Measurements from ENCODE around the gene ARHGEF28. TPM values are rescaled to one million over a fixed set of nuclear protein-coding genes. Genes with fewer than 3 reads are reported as not detected.
A peak's percentile ranks its signal among the peaks of the same experiment; 100 is the strongest.

ARHGEF28 gene
- total RNA-seq, 1 donor from 2014 or later = 8.5 TPM

GRCh38 chr5:73668017-73668416 is 42.0 kb downstream of the ARHGEF28 start:
- no peaks in the 10 kb centered on the region for H3K27me3 Mint-ChIP-seq (ENCODE audit: low read depth, unreplicated experiment)
- Histone ChIP-seq H3K79me2 (ENCODE audit: insufficient read depth, low read length) (peaks cover 13% of the 10 kb centered on the region), H3K36me3 (ENCODE audit: insufficient read depth, low read length) (no peaks in the 10 kb centered on the region), H3K4me3 (ENCODE audit: insufficient read depth, low read depth, low read length) (no peak overlapping the region), H3K27ac (ENCODE audit: low read depth, low read length) (no peak overlapping the region), H4K20me1 (ENCODE audit: insufficient read depth, low read length) (no peaks in the 10 kb centered on the region), H3K4me1 (ENCODE audit: insufficient read depth, low read length) (peaks cover 5% of the 10 kb centered on the region), H2AFZ (ENCODE audit: low read depth, low read length) (no peak overlapping the region), H3K9ac (ENCODE audit: low read length) (no peak overlapping the region), H3K9me3 (ENCODE audit: insufficient read depth, low read depth, low read length) (no peaks in the 10 kb centered on the region), H3K27me3 (ENCODE audit: insufficient read depth, low read length) (no peaks in the 10 kb centered on the region), H3K4me2 (ENCODE audit: low read length) (no peak overlapping the region)
- FAIRE-seq = no peak
- no peaks in the 10 kb centered on the region for H3K9me3 Mint-ChIP-seq (ENCODE audit: unreplicated experiment)
- no peaks in the 10 kb centered on the region for H3K36me3 Mint-ChIP-seq (ENCODE audit: low read depth, unreplicated experiment)
- H3K27ac Mint-ChIP-seq (ENCODE audit: unreplicated experiment) = no peak overlapping the region
- H3K4me1 Mint-ChIP-seq (ENCODE audit: low read depth, unreplicated experiment) = peaks cover 21% of the 10 kb centered on the region
- no peak overlapping the region for H3K4me3 Mint-ChIP-seq (ENCODE audit: unreplicated experiment)
- no peak for DNase-seq (ENCODE audit: low read depth)
- no peak for TF ChIP-seq EZH2 (IDR thresholded peaks at IDR 0.05; ENCODE audit: insufficient read depth, low read length)
- no peak for TF ChIP-seq CTCF (IDR thresholded peaks at IDR 0.05; ENCODE audit: insufficient read depth, low read depth, low read length)

DNA sequence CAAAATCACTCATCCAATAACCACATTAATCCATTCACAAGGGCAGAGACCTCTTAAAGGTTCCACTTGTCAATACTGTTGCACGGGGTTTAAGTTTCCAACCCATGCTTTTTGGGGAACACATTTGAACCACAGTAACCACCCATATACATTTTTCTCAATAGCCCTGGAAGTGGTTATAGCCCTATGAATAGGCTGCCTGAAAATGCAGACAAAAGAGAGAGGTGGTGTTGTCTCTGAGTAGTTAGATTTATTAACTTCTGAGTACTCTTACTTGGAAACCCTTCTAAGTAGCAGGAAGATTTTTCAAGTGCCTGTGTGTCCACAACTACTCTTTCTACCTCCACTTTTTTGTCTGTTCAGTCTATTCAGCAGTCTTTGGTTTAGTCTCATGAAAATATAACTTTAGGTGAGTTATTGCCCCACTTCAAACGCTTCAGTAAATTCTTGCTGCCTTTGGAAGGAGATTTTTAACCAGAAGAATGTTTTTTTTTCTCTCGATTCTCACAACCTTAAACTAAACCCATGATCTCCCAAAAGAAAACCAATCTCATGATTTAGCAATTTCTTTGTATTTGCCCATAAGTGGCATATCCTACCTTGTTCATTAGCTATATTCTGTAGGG is 42.6 kb downstream of the ARHGEF28 start:
- Histone ChIP-seq H3K4me1 (ENCODE audit: insufficient read depth, low read length) (peaks cover 10% of the 10 kb centered on the region), H3K36me3 (ENCODE audit: insufficient read depth, low read length) (no peaks in the 10 kb centered on the region), H3K4me3 (ENCODE audit: insufficient read depth, low read depth, low read length) (no peak overlapping the region), H3K9me3 (ENCODE audit: insufficient read depth, low read depth, low read length) (no peaks in the 10 kb centered on the region), H4K20me1 (ENCODE audit: insufficient read depth, low read length) (no peaks in the 10 kb centered on the region), H3K27me3 (ENCODE audit: insufficient read depth, low read length) (no peaks in the 10 kb centered on the region), H3K79me2 (ENCODE audit: insufficient read depth, low read length) (peaks cover 13% of the 10 kb centered on the region), H3K4me2 (ENCODE audit: low read length) (no peak overlapping the region), H3K9ac (ENCODE audit: low read length) (no peak overlapping the region), H2AFZ (ENCODE audit: low read depth, low read length) (no peak overlapping the region), H3K27ac (ENCODE audit: low read depth, low read length) (no peak overlapping the region)
- DNase-seq (ENCODE audit: low read depth) = no peak
- H3K27ac Mint-ChIP-seq (ENCODE audit: unreplicated experiment) = no peak overlapping the region
- TF ChIP-seq CTCF (IDR thresholded peaks at IDR 0.05; ENCODE audit: insufficient read depth, low read depth, low read length) (no peak), EZH2 (IDR thresholded peaks at IDR 0.05; ENCODE audit: insufficient read depth, low read length) (no peak)
- H3K27me3 Mint-ChIP-seq (ENCODE audit: low read depth, unreplicated experiment) = no peaks in the 10 kb centered on the region
- H3K4me1 Mint-ChIP-seq (ENCODE audit: low read depth, unreplicated experiment) = peaks cover 23% of the 10 kb centered on the region
- no peak overlapping the region for H3K4me3 Mint-ChIP-seq (ENCODE audit: unreplicated experiment)
- peak; percentile 9 for FAIRE-seq
- H3K36me3 Mint-ChIP-seq (ENCODE audit: low read depth, unreplicated experiment) = no peaks in the 10 kb centered on the region
- no peaks in the 10 kb centered on the region for H3K9me3 Mint-ChIP-seq (ENCODE audit: unreplicated experiment)

GRCh38 chr5:73670731-73671130 is 44.7 kb downstream of the ARHGEF28 start:
- H3K4me1 Mint-ChIP-seq (ENCODE audit: low read depth, unreplicated experiment) = peaks cover 31% of the 10 kb centered on the region
- no peak for TF ChIP-seq EZH2 (IDR thresholded peaks at IDR 0.05; ENCODE audit: insufficient read depth, low read length)
- TF ChIP-seq CTCF (IDR thresholded peaks at IDR 0.05; ENCODE audit: insufficient read depth, low read depth, low read length) = no peak

More at GRCh38 chr5:73670731-73671130, 44.7 kb downstream of the ARHGEF28 start:
- Histone ChIP-seq H4K20me1 (ENCODE audit: insufficient read depth, low read length) (no peaks in the 10 kb centered on the region), H3K79me2 (ENCODE audit: insufficient read depth, low read length) (peaks cover 14% of the 10 kb centered on the region), H3K27ac (ENCODE audit: low read depth, low read length) (no peak overlapping the region), H3K27me3 (ENCODE audit: insufficient read depth, low read length) (no peaks in the 10 kb centered on the region), H3K4me2 (ENCODE audit: low read length) (no peak overlapping the region), H2AFZ (ENCODE audit: low read depth, low read length) (no peak overlapping the region), H3K36me3 (ENCODE audit: insufficient read depth, low read length) (no peaks in the 10 kb centered on the region), H3K9ac (ENCODE audit: low read length) (no peak overlapping the region), H3K4me3 (ENCODE audit: insufficient read depth, low read depth, low read length) (no peak overlapping the region), H3K9me3 (ENCODE audit: insufficient read depth, low read depth, low read length) (no peaks in the 10 kb centered on the region), H3K4me1 (ENCODE audit: insufficient read depth, low read length) (peaks cover 17% of the 10 kb centered on the region)
- Mint-ChIP-seq H3K27me3 (ENCODE audit: low read depth, unreplicated experiment) (no peaks in the 10 kb centered on the region), H3K36me3 (ENCODE audit: low read depth, unreplicated experiment) (no peaks in the 10 kb centered on the region), H3K4me3 (ENCODE audit: unreplicated experiment) (no peak overlapping the region), H3K9me3 (ENCODE audit: unreplicated experiment) (no peaks in the 10 kb centered on the region), H3K27ac (ENCODE audit: unreplicated experiment) (no peak overlapping the region)
- DNase-seq (ENCODE audit: low read depth) = no peak
- FAIRE-seq = no peak
